ENCODE results near the gene MEG3. TPM values are rescaled to one million over a fixed set of nuclear protein-coding genes. Genes with fewer than 3 reads are reported as not detected.

MEG3 gene
- total RNA-seq, 1 donor from 2014 or later: 32.3 TPM

DNA sequence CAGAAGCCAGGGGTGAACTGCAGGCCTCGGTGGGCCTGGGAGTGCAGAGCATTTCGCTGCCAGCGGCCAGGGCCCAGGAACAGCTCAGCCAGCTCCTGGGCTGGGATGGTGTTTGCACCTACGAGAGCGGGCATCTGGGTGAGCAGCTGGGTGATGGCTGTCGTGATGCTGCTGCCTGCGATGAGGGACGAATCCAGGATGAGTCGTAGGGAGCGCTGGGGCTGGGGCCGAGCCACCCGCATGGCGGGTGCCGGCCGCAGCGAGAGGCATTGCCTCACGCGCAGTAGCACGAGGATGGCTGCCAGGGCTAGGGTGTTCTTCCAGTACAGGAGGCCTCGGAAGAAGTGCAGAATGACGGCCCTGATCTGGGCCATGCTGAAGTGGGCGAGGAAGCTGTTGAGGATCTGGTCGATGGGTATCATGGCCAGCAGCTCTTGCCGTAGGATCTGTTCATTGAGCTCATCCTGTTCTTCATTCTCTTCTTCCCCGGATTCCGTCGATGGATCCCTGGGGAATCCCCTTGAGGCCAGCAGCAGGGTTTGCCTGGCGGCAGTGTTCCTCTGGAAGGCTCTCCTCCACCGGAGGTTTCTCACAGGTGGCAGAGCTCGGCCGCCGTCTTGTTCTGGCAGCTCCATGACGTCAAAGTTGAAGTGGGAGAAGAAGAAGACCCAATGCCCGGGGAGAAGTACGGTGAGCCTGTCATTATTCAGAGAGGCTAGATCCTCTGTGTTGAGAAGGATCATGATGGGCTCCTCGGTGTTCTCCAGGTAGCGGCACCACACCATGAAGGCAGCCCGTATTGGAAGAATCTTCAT is 55.5 kb downstream of the MEG3 start:
- no peak overlapping the region for H3K27ac Mint-ChIP-seq
- peaks cover 9% of the 10 kb centered on the region for H3K4me1 Mint-ChIP-seq (ENCODE audit: low read depth)
- H3K36me3 Mint-ChIP-seq (ENCODE audit: insufficient read depth): peaks cover 44% of the 10 kb centered on the region
- TF ChIP-seq, protein P1, sequence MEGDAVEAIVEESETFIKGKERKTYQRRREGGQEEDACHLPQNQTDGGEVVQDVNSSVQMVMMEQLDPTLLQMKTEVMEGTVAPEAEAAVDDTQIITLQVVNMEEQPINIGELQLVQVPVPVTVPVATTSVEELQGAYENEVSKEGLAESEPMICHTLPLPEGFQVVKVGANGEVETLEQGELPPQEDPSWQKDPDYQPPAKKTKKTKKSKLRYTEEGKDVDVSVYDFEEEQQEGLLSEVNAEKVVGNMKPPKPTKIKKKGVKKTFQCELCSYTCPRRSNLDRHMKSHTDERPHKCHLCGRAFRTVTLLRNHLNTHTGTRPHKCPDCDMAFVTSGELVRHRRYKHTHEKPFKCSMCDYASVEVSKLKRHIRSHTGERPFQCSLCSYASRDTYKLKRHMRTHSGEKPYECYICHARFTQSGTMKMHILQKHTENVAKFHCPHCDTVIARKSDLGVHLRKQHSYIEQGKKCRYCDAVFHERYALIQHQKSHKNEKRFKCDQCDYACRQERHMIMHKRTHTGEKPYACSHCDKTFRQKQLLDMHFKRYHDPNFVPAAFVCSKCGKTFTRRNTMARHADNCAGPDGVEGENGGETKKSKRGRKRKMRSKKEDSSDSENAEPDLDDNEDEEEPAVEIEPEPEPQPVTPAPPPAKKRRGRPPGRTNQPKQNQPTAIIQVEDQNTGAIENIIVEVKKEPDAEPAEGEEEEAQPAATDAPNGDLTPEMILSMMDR (IDR thresholded peaks at IDR 0.05; ENCODE audit: unreplicated experiment): no peak
- H3K27me3 Mint-ChIP-seq: peaks cover 4% of the 10 kb centered on the region
- peaks cover 28% of the 10 kb centered on the region for H3K9me3 Mint-ChIP-seq (ENCODE audit: low read depth)
- no peak for DNase-seq (ENCODE audit: low spot score, unreplicated experiment)
- no peak overlapping the region for H3K4me3 Mint-ChIP-seq (ENCODE audit: low read depth)

DNA sequence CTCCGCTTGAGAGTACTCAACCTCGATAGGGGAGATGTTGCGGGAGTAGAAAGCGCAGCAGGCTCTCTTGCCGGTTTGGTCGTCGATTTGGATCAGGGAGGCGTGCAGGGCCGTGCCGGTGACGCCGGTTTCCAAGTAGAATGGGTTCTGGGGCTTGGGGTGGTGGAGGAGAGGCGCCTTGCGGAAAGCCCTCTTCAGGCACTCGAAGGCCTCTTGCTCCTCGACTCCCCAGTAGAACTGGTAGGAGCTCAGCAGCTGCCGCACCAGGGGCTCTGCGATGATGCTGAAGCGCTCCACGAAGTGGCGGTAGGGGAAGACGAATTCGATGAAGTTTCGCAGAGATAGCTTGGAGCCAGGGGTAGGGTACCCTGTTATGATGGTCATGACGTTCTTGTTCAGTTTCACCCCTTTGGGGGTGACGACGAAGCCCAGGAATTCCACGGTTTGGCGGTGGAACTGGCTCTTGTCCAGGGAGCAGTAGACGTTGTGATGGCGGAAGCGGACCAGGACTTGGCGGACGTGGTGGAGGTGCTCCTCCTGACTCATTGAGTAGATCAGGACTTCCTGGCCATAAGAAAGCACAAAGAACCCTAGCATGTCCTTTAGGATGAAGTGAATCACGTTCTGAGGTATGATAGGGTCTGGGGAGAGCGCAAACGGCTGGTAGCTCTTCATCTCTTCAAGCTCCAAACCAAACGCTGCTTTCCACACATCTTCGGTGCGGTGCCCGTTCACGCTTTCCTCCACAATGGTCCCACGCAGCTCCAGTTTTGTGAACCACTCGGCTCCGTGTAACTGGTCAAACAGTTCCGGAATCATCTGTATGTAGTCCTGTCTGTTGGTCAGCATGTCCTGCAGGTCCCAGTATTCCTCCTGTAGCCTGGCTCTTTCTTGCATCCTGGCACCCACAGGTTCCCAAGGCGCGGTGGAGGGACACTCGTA is 56.4 kb downstream of the MEG3 start:
- Mint-ChIP-seq H3K9me3 (ENCODE audit: low read depth) (peaks cover 28% of the 10 kb centered on the region), H3K27ac (peak overlapping the region; percentile 62), H3K4me1 (ENCODE audit: low read depth) (peaks cover 7% of the 10 kb centered on the region), H3K36me3 (ENCODE audit: insufficient read depth) (peaks cover 44% of the 10 kb centered on the region), H3K4me3 (ENCODE audit: low read depth) (no peak overlapping the region), H3K27me3 (peaks cover 4% of the 10 kb centered on the region)
- TF ChIP-seq, protein P1 (IDR thresholded peaks at IDR 0.05; ENCODE audit: unreplicated experiment): no peak
- DNase-seq (ENCODE audit: low spot score, unreplicated experiment): no peak

DNA sequence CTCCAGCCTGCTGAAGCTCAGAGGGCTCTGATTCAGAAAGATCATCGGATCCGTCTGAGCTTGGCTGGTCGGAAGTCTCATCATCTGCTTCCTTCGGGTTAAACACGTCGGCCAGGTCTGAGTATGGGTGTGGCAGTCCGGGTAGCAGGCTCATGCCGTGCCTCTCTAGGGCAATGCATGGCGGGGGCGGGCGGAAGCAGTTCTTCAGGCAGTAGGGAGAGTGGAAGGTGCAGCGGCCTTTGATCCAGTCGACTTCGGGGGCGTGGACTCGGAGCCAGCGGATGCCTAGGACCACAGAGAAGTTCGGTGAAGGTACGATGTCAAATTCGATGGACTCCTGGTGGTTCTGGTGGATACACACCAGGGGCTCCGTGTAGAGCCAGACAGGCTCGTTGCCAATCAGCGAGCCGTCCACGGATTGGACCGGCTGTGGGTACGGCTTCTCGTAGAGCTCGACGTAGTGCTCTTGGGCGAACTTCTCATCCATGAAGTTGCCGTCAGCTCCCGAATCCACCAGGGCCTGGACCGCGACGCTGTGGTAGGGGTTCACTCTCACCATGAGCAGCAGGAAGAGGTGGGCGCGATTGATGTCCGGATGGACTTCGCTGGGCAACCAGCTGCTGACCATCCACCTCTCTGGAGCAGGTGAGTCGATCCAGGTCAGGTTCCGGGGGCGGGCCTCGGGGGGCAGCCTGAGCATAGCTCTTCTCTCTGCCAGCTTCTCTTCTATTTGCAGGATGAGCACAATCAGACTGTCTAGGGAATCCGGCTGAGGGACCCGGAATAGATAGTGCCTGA is 57.3 kb downstream of the MEG3 start:
- no peak for DNase-seq (ENCODE audit: low spot score, unreplicated experiment)
- Mint-ChIP-seq H3K9me3 (ENCODE audit: low read depth) (peaks cover 28% of the 10 kb centered on the region), H3K27me3 (peaks cover 4% of the 10 kb centered on the region), H3K27ac (peak overlapping the region; percentile 62), H3K4me1 (ENCODE audit: low read depth) (peaks cover 11% of the 10 kb centered on the region), H3K4me3 (ENCODE audit: low read depth) (no peak overlapping the region), H3K36me3 (ENCODE audit: insufficient read depth) (peaks cover 46% of the 10 kb centered on the region)
- TF ChIP-seq, protein P1 (IDR thresholded peaks at IDR 0.05; ENCODE audit: unreplicated experiment): no peak

DNA sequence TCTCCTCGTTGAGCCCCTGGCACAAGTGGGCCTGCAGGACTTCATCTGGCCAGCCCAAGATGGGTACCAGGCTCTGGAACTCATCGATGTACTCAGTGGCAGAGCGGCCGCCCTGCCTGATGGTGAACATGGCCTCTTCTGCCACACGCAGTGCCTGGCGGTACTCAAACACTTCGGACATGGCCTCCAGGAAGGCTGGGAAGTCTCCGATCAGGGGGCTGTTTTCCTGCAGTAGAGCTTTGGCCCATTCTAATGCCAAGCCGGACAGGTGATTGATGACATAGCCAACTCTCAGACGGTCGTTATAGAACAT is 57.8 kb downstream of the MEG3 start:
- DNase-seq (ENCODE audit: low spot score, unreplicated experiment): no peak
- TF ChIP-seq, protein P1 (IDR thresholded peaks at IDR 0.05; ENCODE audit: unreplicated experiment): no peak
- peaks cover 28% of the 10 kb centered on the region for H3K9me3 Mint-ChIP-seq (ENCODE audit: low read depth)
- peaks cover 13% of the 10 kb centered on the region for H3K4me1 Mint-ChIP-seq (ENCODE audit: low read depth)
- no peak overlapping the region for H3K27ac Mint-ChIP-seq
- peaks cover 4% of the 10 kb centered on the region for H3K27me3 Mint-ChIP-seq
- no peak overlapping the region for H3K4me3 Mint-ChIP-seq (ENCODE audit: low read depth)
- H3K36me3 Mint-ChIP-seq (ENCODE audit: insufficient read depth): peaks cover 46% of the 10 kb centered on the region

DNA sequence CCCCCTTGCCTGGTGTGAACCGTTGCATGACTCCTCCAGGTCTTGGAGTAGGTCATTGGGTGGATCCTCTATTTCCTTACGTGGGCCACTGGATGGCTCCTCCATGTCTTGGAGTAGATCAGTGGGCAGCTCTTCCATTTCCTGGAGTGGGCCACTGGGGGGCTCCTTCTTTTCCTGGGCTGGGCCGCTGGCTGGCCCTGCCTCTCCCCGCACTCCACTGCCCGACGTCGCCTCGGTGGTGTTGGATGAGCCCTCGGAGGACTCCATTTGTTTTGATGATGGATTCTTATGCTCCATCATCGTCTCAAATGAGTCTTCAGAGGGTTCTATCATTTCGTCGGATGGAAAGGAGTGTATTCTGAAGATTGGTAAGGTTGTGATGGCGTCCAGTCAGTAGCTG is 58.5 kb downstream of the MEG3 start:
- Mint-ChIP-seq H3K27ac (no peak overlapping the region), H3K27me3 (peaks cover 6% of the 10 kb centered on the region), H3K4me3 (ENCODE audit: low read depth) (no peak overlapping the region), H3K9me3 (ENCODE audit: low read depth) (peaks cover 28% of the 10 kb centered on the region), H3K4me1 (ENCODE audit: low read depth) (peaks cover 20% of the 10 kb centered on the region), H3K36me3 (ENCODE audit: insufficient read depth) (peaks cover 48% of the 10 kb centered on the region)
- DNase-seq (ENCODE audit: low spot score, unreplicated experiment): no peak
- TF ChIP-seq, protein P1 (IDR thresholded peaks at IDR 0.05; ENCODE audit: unreplicated experiment): no peak

All from progenitor cell of endocrine pancreas (in vitro differentiated cells).